ENCODE measurements around the gene TNFRSF21. TPM values are rescaled to one million over a fixed set of nuclear protein-coding genes. Genes with fewer than 3 reads are reported as not detected.
"Not testable (repeated sequence)": the region's sequence is repeated elsewhere in the genome, so short reads cannot be mapped to it uniquely, and the experiment has no call there.

The TNFRSF21 gene
- total and polyA plus RNA-seq, 7 donors, result 2.7 to 22.3 (median 6.2) TPM

DNA sequence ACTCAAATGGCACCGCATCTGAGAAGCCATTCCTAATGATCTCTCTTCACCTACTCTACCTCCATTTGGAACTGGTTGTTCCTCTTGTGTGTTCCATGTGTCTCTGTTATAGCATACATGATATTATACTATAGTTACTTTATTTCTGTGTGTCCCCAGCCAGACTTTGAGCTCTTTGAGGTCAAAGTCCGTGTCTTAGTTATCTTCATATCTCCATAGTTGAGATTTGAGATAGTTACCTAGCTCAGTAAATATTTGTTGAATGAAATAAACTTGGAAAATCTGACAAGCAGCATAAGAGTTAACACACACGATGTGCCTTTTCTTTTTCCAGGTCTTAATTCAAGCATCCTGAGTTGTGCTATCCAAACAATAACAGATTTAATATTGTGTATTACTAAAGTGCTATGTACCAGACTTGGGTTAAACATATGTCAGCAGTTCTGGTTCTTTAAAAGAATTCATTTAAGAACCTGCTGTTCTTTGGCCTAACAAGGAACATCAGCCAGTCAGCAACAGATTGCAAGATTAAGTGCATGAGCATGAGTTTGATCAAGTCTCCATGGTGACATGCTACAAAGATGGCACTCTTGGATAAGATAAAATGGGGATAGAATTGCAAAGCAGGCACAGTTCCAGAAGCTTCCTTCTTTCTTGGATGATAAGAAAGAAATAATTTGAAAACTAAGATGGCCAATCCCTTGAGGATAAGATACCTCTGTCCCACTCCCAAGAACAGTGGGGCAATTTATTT lies 8.7 kb upstream of the TNFRSF21 start:
- Histone ChIP-seq H3K27ac (no peak overlapping the region), H3K36me3 (ENCODE audit: insufficient read depth in 1 of 2, low read depth in 1 of 2) (no peaks in the 10 kb centered on the region), H3K4me1 (no peaks in the 10 kb centered on the region), H3K27me3 (ENCODE audit: insufficient read depth in 3 of 3, low read length in 2 of 3) (peaks cover 0 to 3% (median 0%) of the 10 kb centered on the region in 3 donors), H3K9me3 (no peaks in the 10 kb centered on the region), H3K4me3 (no peak overlapping the region)
- no peak for ATAC-seq
- intact Hi-C loops (cut with DNase I), result loop anchor here in 1 of 2 donors (10.0 kb wide), 1 partner anchor 474 kb away; no protein-coding TSS in a partner anchor
- DNase-seq, result no peak
- WGBS, 3 donors, result 82 to 93% (median 89%) methylated on average over 3 of the region's 3 CpGs
- TF ChIP-seq, protein P1, sequence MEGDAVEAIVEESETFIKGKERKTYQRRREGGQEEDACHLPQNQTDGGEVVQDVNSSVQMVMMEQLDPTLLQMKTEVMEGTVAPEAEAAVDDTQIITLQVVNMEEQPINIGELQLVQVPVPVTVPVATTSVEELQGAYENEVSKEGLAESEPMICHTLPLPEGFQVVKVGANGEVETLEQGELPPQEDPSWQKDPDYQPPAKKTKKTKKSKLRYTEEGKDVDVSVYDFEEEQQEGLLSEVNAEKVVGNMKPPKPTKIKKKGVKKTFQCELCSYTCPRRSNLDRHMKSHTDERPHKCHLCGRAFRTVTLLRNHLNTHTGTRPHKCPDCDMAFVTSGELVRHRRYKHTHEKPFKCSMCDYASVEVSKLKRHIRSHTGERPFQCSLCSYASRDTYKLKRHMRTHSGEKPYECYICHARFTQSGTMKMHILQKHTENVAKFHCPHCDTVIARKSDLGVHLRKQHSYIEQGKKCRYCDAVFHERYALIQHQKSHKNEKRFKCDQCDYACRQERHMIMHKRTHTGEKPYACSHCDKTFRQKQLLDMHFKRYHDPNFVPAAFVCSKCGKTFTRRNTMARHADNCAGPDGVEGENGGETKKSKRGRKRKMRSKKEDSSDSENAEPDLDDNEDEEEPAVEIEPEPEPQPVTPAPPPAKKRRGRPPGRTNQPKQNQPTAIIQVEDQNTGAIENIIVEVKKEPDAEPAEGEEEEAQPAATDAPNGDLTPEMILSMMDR (IDR thresholded peaks at IDR 0.05), result no peak

DNA sequence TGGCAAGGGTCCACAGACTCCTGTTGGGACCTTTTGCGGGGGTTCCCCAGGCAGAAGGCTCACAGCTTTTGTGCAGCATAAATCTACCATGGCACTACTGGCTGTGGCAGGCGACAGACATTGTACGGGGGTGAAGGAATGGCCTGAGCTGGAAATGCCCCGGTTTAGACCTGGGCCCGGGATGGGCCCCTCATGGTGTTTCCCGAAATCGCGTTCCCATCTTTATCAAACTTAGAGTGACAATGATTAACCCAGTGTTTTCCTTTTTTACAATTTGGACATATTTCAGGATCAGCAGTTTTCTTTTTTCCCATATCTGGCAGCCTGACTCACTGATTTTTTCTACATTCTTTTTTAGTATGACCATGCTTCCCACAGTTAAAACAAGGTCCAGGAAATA lies 5.5 kb upstream of the TNFRSF21 start:
- not testable (repeated sequence) for H3K4me1 ChIP-seq; H3K36me3 ChIP-seq (ENCODE audit: insufficient read depth in 1 of 2, low read depth in 1 of 2); DNase-seq; H3K27ac ChIP-seq; H3K4me3 ChIP-seq; ATAC-seq; H3K27me3 ChIP-seq (ENCODE audit: insufficient read depth in 3 of 3, low read length in 2 of 3); H3K9me3 ChIP-seq
- WGBS, 3 donors, result 47 to 53% (median 49%) methylated on average over 8 of the region's 8 CpGs
- intact Hi-C loops (cut with DNase I), result loop anchor here in 1 of 2 donors (10.0 kb wide), 1 partner anchor 470 kb away; no protein-coding TSS in a partner anchor

DNA sequence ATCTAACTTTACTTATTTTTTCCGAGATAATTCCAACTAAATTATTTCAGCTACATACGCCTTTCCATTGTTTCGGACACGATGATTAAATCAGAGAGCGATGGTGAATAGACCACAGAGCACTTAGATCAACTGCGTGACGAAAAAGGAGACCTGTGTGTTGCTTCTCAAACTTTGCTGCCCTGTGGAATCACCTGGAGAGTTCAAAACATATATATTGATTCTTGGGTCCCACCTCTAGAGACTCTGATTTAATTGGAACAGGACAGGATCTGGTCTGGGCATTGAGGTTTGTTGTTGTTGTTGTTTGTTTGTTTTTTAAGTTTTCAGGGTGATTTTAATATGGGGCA lies 401 bp upstream of the TNFRSF21 start:
- ATAC-seq (no peak), DNase-seq (no peak)
- Histone ChIP-seq H3K4me1 (peaks cover 3% of the 10 kb centered on the region), H3K27ac (no peak overlapping the region), H3K36me3 (ENCODE audit: insufficient read depth in 1 of 2, low read depth in 1 of 2) (no peaks in the 10 kb centered on the region), H3K27me3 (ENCODE audit: insufficient read depth in 3 of 3, low read length in 2 of 3) (peaks cover 0 to 35% (median 0%) of the 10 kb centered on the region in 3 donors), H3K9me3 (no peaks in the 10 kb centered on the region), H3K4me3 (peak overlapping the region; percentile 86)
- TF ChIP-seq, protein P1 (IDR thresholded peaks at IDR 0.05), result no peak
- WGBS, 3 donors, result 2 to 4% (median 4%) methylated on average over 7 of the region's 7 CpGs
- intact Hi-C loops (cut with DNase I), result loop anchor here in 1 of 2 donors (10.0 kb wide), 1 partner anchor 465 kb away; no protein-coding TSS in a partner anchor

DNA sequence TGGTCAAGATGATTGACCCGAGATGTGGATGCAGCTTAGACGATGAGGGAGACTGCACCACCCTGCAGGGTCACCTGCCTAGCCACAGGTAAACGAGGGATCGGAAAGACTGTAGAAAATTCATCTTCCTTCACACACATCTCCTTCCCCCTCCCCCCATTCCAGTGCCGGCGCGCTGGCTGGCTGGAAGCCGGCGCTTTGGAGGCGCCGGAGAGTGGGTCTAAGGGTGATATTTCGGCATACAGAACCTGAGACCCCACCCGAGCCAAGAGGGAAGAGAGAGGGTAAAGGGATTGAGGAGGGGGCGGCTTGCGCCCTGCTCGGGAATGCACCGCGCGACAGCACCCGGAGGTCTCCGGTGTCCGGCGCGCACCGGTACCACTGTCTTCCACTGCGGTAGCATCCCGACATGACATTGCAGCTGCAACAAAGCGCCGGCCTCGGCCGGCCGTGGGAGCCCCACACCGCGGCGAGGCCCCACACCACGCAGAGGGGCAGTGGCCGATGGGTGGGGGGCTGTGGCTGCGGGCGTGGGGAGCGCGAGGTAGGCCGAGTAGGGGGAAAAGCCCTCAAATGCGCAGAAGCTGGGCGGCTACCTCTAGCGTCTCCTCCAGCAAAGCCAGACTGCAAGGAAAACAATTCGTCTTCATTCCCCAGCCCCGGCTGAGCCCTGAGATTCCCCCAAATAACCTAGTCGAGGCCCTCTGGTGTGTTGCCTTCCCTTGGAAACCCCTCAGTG lies 984 bp downstream of the TNFRSF21 start:
- H3K27me3 ChIP-seq (ENCODE audit: insufficient read depth in 3 of 3, low read length in 2 of 3), result peaks cover 0 to 35% (median 0%) of the 10 kb centered on the region in 3 donors
- peak overlapping the region; percentile 86 for H3K4me3 ChIP-seq
- WGBS, 3 donors, result 1 to 2% (median 2%) methylated on average over 45 to 48 of the region's 48 CpGs
- peak; percentile 18 to 53 (median 28) for ATAC-seq
- peak overlapping the region; percentile 59 for H3K27ac ChIP-seq
- TF ChIP-seq, protein P1 (IDR thresholded peaks at IDR 0.05), result no peak
- intact Hi-C loops (cut with DNase I), result loop anchor here (1.0 to 5.0 kb wide), 3 partner anchors 211 to 461 kb away; no protein-coding TSS in a partner anchor
- DNase-seq, result peak; percentile 21 to 51
- peaks cover 3% of the 10 kb centered on the region for H3K4me1 ChIP-seq
- no peaks in the 10 kb centered on the region for H3K9me3 ChIP-seq
- no peaks in the 10 kb centered on the region for H3K36me3 ChIP-seq (ENCODE audit: insufficient read depth in 1 of 2, low read depth in 1 of 2)

DNA sequence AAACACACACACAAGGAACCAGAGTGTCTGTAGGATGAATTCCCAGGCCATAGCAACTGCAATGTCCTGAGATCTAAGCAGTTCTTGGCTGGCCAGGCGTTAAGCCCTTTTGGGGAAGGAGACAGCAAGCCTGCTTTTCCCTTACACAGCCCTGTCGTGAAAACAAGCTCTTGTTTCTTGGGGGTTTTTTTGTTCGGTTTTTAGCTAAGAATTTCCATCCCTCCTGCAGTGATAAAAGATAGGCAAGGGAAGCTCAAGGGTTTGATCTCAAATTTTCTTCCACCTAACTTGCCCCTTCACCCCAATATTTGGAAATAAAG lies 1.5 kb downstream of the TNFRSF21 start:
- no peaks in the 10 kb centered on the region for H3K36me3 ChIP-seq (ENCODE audit: insufficient read depth in 1 of 2, low read depth in 1 of 2)
- TF ChIP-seq, protein P1 (IDR thresholded peaks at IDR 0.05), result no peak
- intact Hi-C loops (cut with DNase I), result loop anchor here (2.0 to 5.0 kb wide), 2 partner anchors 211 to 461 kb away; no protein-coding TSS in a partner anchor
- H3K9me3 ChIP-seq, result no peaks in the 10 kb centered on the region
- H3K4me3 ChIP-seq, result peak overlapping the region; percentile 86
- DNase-seq, result no peak
- 24 to 47% (median 33%) methylated on average over 3 of the region's 3 CpGs for WGBS, 3 donors
- H3K4me1 ChIP-seq, result peaks cover 3% of the 10 kb centered on the region
- H3K27me3 ChIP-seq (ENCODE audit: insufficient read depth in 3 of 3, low read length in 2 of 3), result peaks cover 0 to 35% (median 0%) of the 10 kb centered on the region in 3 donors
- H3K27ac ChIP-seq, result no peak overlapping the region
- ATAC-seq, result no peak

All from psoas muscle (tissue), 8 donors.